ENCODE results near the gene MSRB2.

- TF ChIP-seq CTCF (IDR thresholded peaks at IDR 0.05) = no peak
- TF ChIP-seq POLR2A (IDR thresholded peaks at IDR 0.05) = no peak
Observed at GRCh38 chr10:23046027-23046426, 49.4 kb upstream of the MSRB2 start.

Measured in lower leg skin (tissue), 3 donors.